CD14-positive monocyte (primary cell): ENCODE measurements around the gene SERPINA1. TPM values are rescaled to one million over a fixed set of nuclear protein-coding genes. Genes with fewer than 3 reads are reported as not detected.
"Not testable (repeated sequence)": the region's sequence is repeated elsewhere in the genome, so short reads cannot be mapped to it uniquely, and the experiment has no call there.

Source experiments
- DNase-seq, 3 donors: peaks; one replicate each; pipeline ENCODE4 v3.0.0-alpha.2; 2011 to 2022
- H2AFZ ChIP-seq: 2 replicates; pipeline ENCODE4 v1.6.0; 2012; ENCODE audit warnings: mild to moderate bottlenecking, low read depth, low read length, inconsistent platforms; ENCODE audit not compliant: insufficient read depth, poor library complexity, severe bottlenecking
- H3K27ac ChIP-seq, 2 donors: 1 replicate in 1 of 2; 2 replicates in 1 of 2; pipeline ENCODE4 v1.5.1; 2012 to 2013; ENCODE audit warnings: low read length in 2 of 2, control low read depth in 1 of 2, inconsistent platforms in 1 of 2, low read depth in 1 of 2, mild to moderate bottlenecking in 1 of 2
- H3K27me3 ChIP-seq, 2 donors: one replicate each; pipeline versions ENCODE4 v1.6.0 to v1.6.1; 2011 to 2013; ENCODE audit warnings: low read length in 2 of 2; ENCODE audit not compliant: control insufficient read depth in 2 of 2, insufficient read depth in 2 of 2
- H3K36me3 ChIP-seq, 2 donors: replicated peaks in 1 of 2; 1 replicate in 1 of 2; 2 replicates in 1 of 2; pipeline versions ENCODE4 v1.5.1 to v1.6.1; 2012 to 2013; ENCODE audit warnings: low read length in 2 of 2, control low read depth in 1 of 2, inconsistent platforms in 1 of 2, mild to moderate bottlenecking in 1 of 2; ENCODE audit not compliant: insufficient read depth in 2 of 2, control insufficient read depth in 1 of 2
- H3K4me1 ChIP-seq, 2 donors: 1 replicate in 1 of 2; 2 replicates in 1 of 2; pipeline versions ENCODE4 v1.5.1 to v1.6.1; 2012 to 2013; ENCODE audit warnings: low read length in 2 of 2, control low read depth in 1 of 2, inconsistent platforms in 1 of 2, mild to moderate bottlenecking in 1 of 2, moderate library complexity in 1 of 2; ENCODE audit not compliant: insufficient read depth in 2 of 2, control insufficient read depth in 1 of 2
- H3K4me2 ChIP-seq: replicated peaks from 2 replicates; pipeline ENCODE3; 2012; ENCODE audit warnings: low read length, moderate library complexity, mild to moderate bottlenecking; ENCODE audit not compliant: poor library complexity, severe bottlenecking; ENCODE audit errors: extremely low read depth
- H3K4me3 ChIP-seq, 3 experiments: fragments of 200-600 bp in 1 of 3; sonication (generic) in 1 of 3; replicated peaks in 1 of 3; 1 replicate in 2 of 3; 2 replicates in 1 of 3; pipeline ENCODE4 v1.5.1; 2011 to 2013; ENCODE audit warnings: low read length in 3 of 3, mild to moderate bottlenecking in 3 of 3, control low read depth in 2 of 3, low read depth in 2 of 3, inconsistent platforms in 1 of 3, moderate library complexity in 1 of 3
- H3K79me2 ChIP-seq: 2 replicates; pipeline ENCODE4 v1.6.0; 2012; ENCODE audit warnings: mild to moderate bottlenecking, control low read depth, inconsistent platforms, low read length, moderate library complexity; ENCODE audit not compliant: insufficient read depth
- H3K9ac ChIP-seq: 2 replicates; pipeline ENCODE4 v1.6.0; 2017; ENCODE audit warnings: low read length, mild to moderate bottlenecking; ENCODE audit not compliant: insufficient read depth, poor library complexity, severe bottlenecking
- H3K9me3 ChIP-seq, 2 donors: replicated peaks in 1 of 2; 1 replicate in 1 of 2; 2 replicates in 1 of 2; pipeline versions ENCODE4 v1.5.1 to v1.6.1; 2012 to 2013; ENCODE audit warnings: low read length in 2 of 2, control low read depth in 1 of 2; ENCODE audit not compliant: control insufficient read depth in 1 of 2, insufficient read depth in 1 of 2
- H4K20me1 ChIP-seq: 2 replicates; pipeline ENCODE4 v1.6.0; 2012; ENCODE audit warnings: mild to moderate bottlenecking, low read length, control low read depth, moderate library complexity; ENCODE audit not compliant: insufficient read depth
- H3K27ac Mint-ChIP-seq, 7 donors: one replicate each; pipeline ENCODE4 v1.8.0; 2020; ENCODE audit warnings: mild to moderate bottlenecking in 7 of 7, mixed read lengths in 7 of 7, moderate library complexity in 6 of 7, inconsistent platforms in 2 of 7
- H3K27me3 Mint-ChIP-seq, 3 donors: one replicate each; pipeline ENCODE4 v1.8.0; 2021 to 2022; ENCODE audit warnings: low read depth in 3 of 3, mild to moderate bottlenecking in 3 of 3, mixed read lengths in 3 of 3, moderate library complexity in 3 of 3, inconsistent platforms in 1 of 3
- H3K36me3 Mint-ChIP-seq, 2 donors: one replicate each; pipeline ENCODE4 v1.8.0; 2020; ENCODE audit warnings: mixed read lengths in 2 of 2, inconsistent platforms in 1 of 2, mild to moderate bottlenecking in 1 of 2
- H3K4me1 Mint-ChIP-seq: one replicate; pipeline ENCODE4 v1.8.0; 2020; ENCODE audit warnings: mild to moderate bottlenecking, mixed read lengths
- H3K4me3 Mint-ChIP-seq, 2 donors: one replicate each; pipeline ENCODE4 v1.8.0; 2020; ENCODE audit warnings: mild to moderate bottlenecking in 2 of 2, mixed read lengths in 2 of 2, moderate library complexity in 1 of 2
- H3K9me3 Mint-ChIP-seq, 7 donors: one replicate each; pipeline ENCODE4 v1.8.0; 2020 to 2022; ENCODE audit warnings: mixed read lengths in 7 of 7, mild to moderate bottlenecking in 6 of 7, moderate library complexity in 6 of 7, inconsistent platforms in 2 of 7
- WGBS: methylation state at CpG from one replicate; pipeline ENCODE4 v1.1.5; 2013; ENCODE audit warnings: missing lambda C conversion rate; ENCODE audit not compliant: insufficient coverage; 5-methylcytosine and 5-hydroxymethylcytosine counted together
- intact Hi-C, 2 donors: fragments of 100-400 bp; cut with micrococcal nuclease; formaldehyde crosslinking; loops; one replicate each; pipeline versions ENCODE4 v1.15.0 to v1.15.1; 2023
- polyA plus RNA-seq, 3 donors: library from polyadenylated mRNA; depleted of rRNA in 1 of 3; unstranded in 2 of 3; stranded (reverse) in 1 of 3; fragments of 300-500 nt in 2 of 3; fragments of >200 nt in 1 of 3; fragmentation: Illumina TruSeq in 2 of 3; gene quantifications; 1 replicate in 2 of 3; 2 replicates in 1 of 3; pipeline ENCODE4 v1.2.3, GENCODE V29; 2012 to 2021
- TF ChIP-seq, protein P1 (sequence below): fragments of 200-600 bp; IDR thresholded peaks from one replicate; pipeline ENCODE4 v1.8.0; 2022; ENCODE audit warnings: antibody characterized with exemption, mild to moderate bottlenecking

SERPINA1 gene
- polyA plus RNA-seq, 3 donors = 1,278 to 2,075 (median 2,042) TPM

GRCh38 chr14:94370524-94370910 is 17.9 kb downstream of the SERPINA1 start:
- Histone ChIP-seq H4K20me1 (no peaks in the 10 kb centered on the region), H3K9me3 (no peaks in the 10 kb centered on the region), H3K9ac (no peak overlapping the region), H3K4me1 (peaks cover 22 to 28% of the 10 kb centered on the region in 2 donors), H2AFZ (no peak overlapping the region), H3K27ac (no peak overlapping the region), H3K79me2 (no peaks in the 10 kb centered on the region), H3K36me3 (no peaks in the 10 kb centered on the region), H3K27me3 (no peaks in the 10 kb centered on the region), H3K4me2 (no peak overlapping the region), H3K4me3 (no peak overlapping the region)
- Mint-ChIP-seq H3K4me3 (no peak overlapping the region), H3K27ac (peak overlapping the region in 1 of 7 donors; percentile 4), H3K9me3 (peaks cover 0 to 4% (median 0%) of the 10 kb centered on the region in 7 donors), H3K4me1 (peaks cover 33% of the 10 kb centered on the region), H3K36me3 (peaks cover 0 to 2% of the 10 kb centered on the region in 2 donors), H3K27me3 (peaks cover 2 to 9% (median 5%) of the 10 kb centered on the region in 3 donors)
- 100% methylated on average over 2 of the region's 6 CpGs for WGBS
- no peak for DNase-seq
- intact Hi-C loops = no loop called here
- TF ChIP-seq, protein P1, sequence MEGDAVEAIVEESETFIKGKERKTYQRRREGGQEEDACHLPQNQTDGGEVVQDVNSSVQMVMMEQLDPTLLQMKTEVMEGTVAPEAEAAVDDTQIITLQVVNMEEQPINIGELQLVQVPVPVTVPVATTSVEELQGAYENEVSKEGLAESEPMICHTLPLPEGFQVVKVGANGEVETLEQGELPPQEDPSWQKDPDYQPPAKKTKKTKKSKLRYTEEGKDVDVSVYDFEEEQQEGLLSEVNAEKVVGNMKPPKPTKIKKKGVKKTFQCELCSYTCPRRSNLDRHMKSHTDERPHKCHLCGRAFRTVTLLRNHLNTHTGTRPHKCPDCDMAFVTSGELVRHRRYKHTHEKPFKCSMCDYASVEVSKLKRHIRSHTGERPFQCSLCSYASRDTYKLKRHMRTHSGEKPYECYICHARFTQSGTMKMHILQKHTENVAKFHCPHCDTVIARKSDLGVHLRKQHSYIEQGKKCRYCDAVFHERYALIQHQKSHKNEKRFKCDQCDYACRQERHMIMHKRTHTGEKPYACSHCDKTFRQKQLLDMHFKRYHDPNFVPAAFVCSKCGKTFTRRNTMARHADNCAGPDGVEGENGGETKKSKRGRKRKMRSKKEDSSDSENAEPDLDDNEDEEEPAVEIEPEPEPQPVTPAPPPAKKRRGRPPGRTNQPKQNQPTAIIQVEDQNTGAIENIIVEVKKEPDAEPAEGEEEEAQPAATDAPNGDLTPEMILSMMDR = no peak

DNA sequence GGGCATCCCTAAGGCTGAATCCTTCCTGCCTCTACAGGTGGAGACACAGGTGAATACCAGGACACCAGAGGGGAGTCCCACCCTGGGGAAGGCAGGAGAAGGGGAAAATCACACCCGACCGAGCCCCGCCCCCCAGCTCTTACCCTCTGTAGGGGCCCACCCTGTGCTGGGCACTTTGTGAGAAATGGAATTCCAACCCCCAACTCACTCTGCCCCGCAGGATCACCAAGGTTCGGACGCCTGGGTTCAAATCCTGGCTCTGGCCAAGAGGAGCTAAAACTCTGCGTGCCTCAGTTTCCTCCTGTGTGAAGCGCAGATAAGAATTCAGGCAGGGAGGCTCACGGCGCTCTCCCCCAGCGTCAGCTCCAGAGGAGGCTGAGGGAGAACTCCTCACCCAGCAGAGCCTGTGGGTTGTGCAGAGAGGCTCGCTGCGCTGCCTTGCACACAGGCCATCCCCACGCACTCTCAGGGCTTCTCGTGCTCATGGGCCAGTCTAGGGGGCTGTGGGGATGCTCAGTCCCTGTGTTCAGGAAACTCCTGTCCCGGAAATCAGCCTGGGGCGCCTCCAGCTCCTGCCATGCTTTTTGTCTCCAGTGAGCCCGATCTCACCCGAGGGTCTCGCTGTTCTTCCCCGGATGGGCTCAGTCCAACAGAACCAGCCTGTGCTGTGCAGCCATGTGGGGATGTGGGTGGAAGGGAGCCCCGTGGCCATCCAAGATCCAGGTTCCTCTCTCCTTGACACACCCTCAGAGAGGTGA is 18.5 kb downstream of the SERPINA1 start:
- WGBS = 83% methylated on average over 4 of the region's 22 CpGs
- H3K4me1 Mint-ChIP-seq = peaks cover 29% of the 10 kb centered on the region
- H3K27ac Mint-ChIP-seq, H3K27me3 Mint-ChIP-seq, H3K36me3 Mint-ChIP-seq, H3K79me2 ChIP-seq, H3K27ac ChIP-seq, H3K4me3 Mint-ChIP-seq, DNase-seq, H3K27me3 ChIP-seq, H3K9ac ChIP-seq, H3K4me3 ChIP-seq, H2AFZ ChIP-seq, intact Hi-C loops, H3K9me3 Mint-ChIP-seq, H3K4me2 ChIP-seq, H4K20me1 ChIP-seq, H3K9me3 ChIP-seq, H3K36me3 ChIP-seq: not testable (repeated sequence)
- H3K4me1 ChIP-seq = peaks cover 22 to 27% of the 10 kb centered on the region in 2 donors
